DND-41 (cell line): Measurements from ENCODE around the gene PDLIM7.

ENCODE experiments used
- EZH2 ChIP-seq: IDR thresholded peaks from 3 replicates; pipeline ENCODE4 v1.6.1; 2012; ENCODE audit warnings: borderline replicate concordance, low read depth, mild to moderate bottlenecking, moderate library complexity, low read length, inconsistent platforms; ENCODE audit not compliant: severe bottlenecking
- TF ChIP-seq, protein P1 (sequence below): IDR thresholded peaks from 2 replicates; pipeline ENCODE4 v1.5.1; 2012; ENCODE audit warnings: borderline replicate concordance, low read length, moderate library complexity, mild to moderate bottlenecking; ENCODE audit not compliant: poor library complexity, severe bottlenecking; ENCODE audit errors: extremely low read depth

DNA sequence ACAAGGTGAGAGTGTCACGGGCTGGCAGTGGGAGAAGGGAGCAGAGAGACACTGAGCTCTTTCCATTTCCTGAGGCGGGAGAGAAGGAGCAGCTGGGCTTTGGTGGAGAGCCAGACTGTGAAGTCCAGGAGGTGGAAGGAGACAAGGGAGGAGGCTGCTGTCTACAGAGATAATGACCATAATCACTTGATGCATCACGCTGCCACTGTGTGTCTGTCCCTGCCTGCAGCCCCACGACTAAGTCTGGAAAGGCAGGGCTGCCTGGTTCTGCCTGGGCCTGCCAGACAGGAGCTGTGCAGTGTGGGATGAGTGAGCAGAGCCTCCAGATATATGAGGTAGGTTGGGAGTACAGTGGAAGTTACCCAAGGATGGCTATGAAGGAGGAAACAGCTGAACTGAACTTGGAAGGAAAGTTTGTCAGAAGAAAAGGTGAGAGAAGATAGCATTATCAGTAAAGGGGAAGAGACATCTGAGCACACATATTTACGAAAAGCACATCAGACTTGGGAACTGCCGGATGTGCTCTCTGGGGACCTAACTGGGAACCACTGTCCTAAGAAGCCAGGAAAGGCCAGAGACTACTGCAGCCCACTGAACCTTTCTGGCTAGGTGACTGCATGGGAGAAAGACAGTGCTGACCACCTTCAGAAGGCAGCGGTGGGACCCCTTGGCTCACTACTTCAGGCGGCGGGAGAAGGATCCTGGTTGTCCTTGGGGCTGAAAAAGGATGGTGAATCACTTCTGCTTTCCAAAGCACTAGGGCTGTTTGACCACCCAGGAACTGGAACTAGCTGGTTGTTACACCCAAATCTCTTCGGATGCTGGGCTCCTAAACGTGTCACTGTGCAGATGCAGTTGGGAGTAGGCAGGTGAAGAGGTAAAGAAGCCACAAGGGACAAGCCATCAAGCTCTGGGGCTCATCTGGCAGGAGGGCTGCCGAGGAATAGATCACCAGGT lies 32.1 kb upstream of the PDLIM7 start:
- TF ChIP-seq, protein P1, sequence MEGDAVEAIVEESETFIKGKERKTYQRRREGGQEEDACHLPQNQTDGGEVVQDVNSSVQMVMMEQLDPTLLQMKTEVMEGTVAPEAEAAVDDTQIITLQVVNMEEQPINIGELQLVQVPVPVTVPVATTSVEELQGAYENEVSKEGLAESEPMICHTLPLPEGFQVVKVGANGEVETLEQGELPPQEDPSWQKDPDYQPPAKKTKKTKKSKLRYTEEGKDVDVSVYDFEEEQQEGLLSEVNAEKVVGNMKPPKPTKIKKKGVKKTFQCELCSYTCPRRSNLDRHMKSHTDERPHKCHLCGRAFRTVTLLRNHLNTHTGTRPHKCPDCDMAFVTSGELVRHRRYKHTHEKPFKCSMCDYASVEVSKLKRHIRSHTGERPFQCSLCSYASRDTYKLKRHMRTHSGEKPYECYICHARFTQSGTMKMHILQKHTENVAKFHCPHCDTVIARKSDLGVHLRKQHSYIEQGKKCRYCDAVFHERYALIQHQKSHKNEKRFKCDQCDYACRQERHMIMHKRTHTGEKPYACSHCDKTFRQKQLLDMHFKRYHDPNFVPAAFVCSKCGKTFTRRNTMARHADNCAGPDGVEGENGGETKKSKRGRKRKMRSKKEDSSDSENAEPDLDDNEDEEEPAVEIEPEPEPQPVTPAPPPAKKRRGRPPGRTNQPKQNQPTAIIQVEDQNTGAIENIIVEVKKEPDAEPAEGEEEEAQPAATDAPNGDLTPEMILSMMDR = no peak
- no peak for TF ChIP-seq EZH2
